Tibial artery (tissue), 4 donors: ENCODE measurements around the gene MSRB2.
"Not testable (repeated sequence)": the region's sequence is repeated elsewhere in the genome, so short reads cannot be mapped to it uniquely, and the experiment has no call there.

Source experiments
- DNase-seq, 2 donors: peaks; one replicate each; pipeline ENCODE4 v3.0.0-alpha.2; 2019
- H3K27ac ChIP-seq, 2 donors: fragments of 200-600 bp; sonication (generic) in 1 of 2; 1 replicate in 1 of 2; 2 replicates in 1 of 2; pipeline ENCODE4 v1.5.1; 2018 to 2019; ENCODE audit warnings: mild to moderate bottlenecking in 1 of 2
- H3K27me3 ChIP-seq, 2 donors: fragments of 200-600 bp; sonication (generic) in 1 of 2; one replicate each; pipeline versions ENCODE4 v1.5.1 to v1.6.0; 2016 to 2019
- H3K36me3 ChIP-seq, 3 donors: fragments of 200-600 bp; sonication (generic) in 2 of 3; one replicate each; pipeline ENCODE4 v1.5.1; 2016 to 2019; ENCODE audit warnings: mild to moderate bottlenecking in 2 of 3
- H3K4me1 ChIP-seq, 4 donors: fragments of 200-600 bp; sonication (generic) in 2 of 4; 1 replicate in 3 of 4; 2 replicates in 1 of 4; pipeline ENCODE4 v1.5.1; 2016 to 2019
- H3K4me3 ChIP-seq, 2 donors: fragments of 200-600 bp; sonication (generic) in 1 of 2; 1 replicate in 1 of 2; 2 replicates in 1 of 2; pipeline ENCODE4 v1.5.1; 2018 to 2019; ENCODE audit warnings: mild to moderate bottlenecking in 2 of 2
- H3K9me3 ChIP-seq, 3 donors: fragments of 200-600 bp; sonication (generic) in 1 of 3; one replicate each; pipeline ENCODE4 v1.5.1; 2016 to 2019
- CTCF ChIP-seq, 2 experiments: fragments of 200-600 bp in 1 of 2; fragments of 450-650 bp in 1 of 2; IDR thresholded peaks; one replicate each; pipeline ENCODE4 v1.5.1; 2017 to 2019; ENCODE audit warnings: antibody characterized with exemption in 2 of 2, mild to moderate bottlenecking in 1 of 2, moderate library complexity in 1 of 2
- intact Hi-C: fragments of 100-400 bp; cut with DNase I; formaldehyde crosslinking; loops from one replicate; pipeline ENCODE4 v1.15.0; 2023; ENCODE audit warnings: low total_unique reads

The MSRB2 gene

GRCh38 chr10:23060918-23061317, 34.5 kb upstream of the MSRB2 start:
- no peak for TF ChIP-seq CTCF (IDR thresholded peaks at IDR 0.05)
- intact Hi-C loops: loop anchor here (10.0 kb wide), 1 partner anchor 66 kb away; no protein-coding TSS in a partner anchor
- Histone ChIP-seq H3K27ac (no peak overlapping the region), H3K36me3 (no peaks in the 10 kb centered on the region), H3K9me3 (no peaks in the 10 kb centered on the region), H3K4me3 (no peak overlapping the region), H3K4me1 (peaks cover 0 to 14% (median 11%) of the 10 kb centered on the region in 4 donors), H3K27me3 (no peaks in the 10 kb centered on the region)
- DNase-seq: no peak

GRCh38 chr10:23063045-23063972, 32.1 kb upstream of the MSRB2 start:
- peaks cover 0 to 17% (median 14%) of the 10 kb centered on the region in 4 donors for H3K4me1 ChIP-seq
- DNase-seq: no peak
- H3K27me3 ChIP-seq: no peaks in the 10 kb centered on the region
- H3K9me3 ChIP-seq: no peaks in the 10 kb centered on the region
- no peak overlapping the region for H3K27ac ChIP-seq
- H3K36me3 ChIP-seq: no peaks in the 10 kb centered on the region
- intact Hi-C loops: loop anchor here (10.0 kb wide), 1 partner anchor 69 kb away; no protein-coding TSS in a partner anchor
- no peak overlapping the region for H3K4me3 ChIP-seq
- TF ChIP-seq CTCF (IDR thresholded peaks at IDR 0.05): no peak

DNA sequence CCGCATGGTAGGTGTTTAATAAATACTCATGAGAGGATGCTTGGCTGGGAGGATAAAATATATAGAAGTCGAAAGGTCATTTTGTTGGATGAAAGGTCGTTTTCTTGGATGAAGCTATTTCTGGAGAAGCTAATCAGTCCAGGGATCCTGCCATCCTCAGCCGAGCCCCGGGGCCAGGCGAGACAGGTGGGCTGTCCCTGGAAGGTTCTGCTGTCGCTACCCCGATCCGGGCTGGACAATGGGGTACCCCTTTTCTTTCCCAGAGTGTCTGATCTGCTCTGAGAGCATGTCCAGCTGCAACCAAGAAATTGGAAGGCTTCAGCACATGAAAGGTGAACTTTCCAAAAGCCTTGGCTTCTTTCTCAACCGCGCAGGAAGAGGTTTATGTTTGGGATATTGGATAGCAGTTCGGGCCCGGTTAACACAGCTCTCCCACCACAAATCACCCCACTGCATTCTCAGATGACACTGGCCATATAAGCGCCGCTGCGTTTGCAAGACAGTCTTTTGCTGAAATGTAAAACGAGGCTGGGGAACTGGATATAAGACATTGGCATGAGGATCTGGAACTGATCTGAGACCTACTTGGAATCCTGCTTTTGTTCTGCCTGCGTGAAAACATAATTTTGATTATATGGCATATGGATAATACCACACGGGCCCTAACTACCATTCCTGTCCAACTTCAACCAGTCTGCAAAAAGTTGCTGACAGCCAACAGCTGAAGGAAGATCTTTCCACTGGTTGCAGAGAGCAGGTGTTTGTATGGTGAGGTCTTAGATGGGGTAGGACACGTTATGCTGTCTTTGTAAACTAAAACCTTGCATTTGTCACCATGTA, 31.2 kb upstream of the MSRB2 start:
- no peak overlapping the region for H3K4me3 ChIP-seq
- H3K36me3 ChIP-seq: no peaks in the 10 kb centered on the region
- no peaks in the 10 kb centered on the region for H3K27me3 ChIP-seq
- no peak for TF ChIP-seq CTCF (IDR thresholded peaks at IDR 0.05)
- H3K27ac ChIP-seq: no peak overlapping the region
- peaks cover 0 to 17% (median 14%) of the 10 kb centered on the region in 4 donors for H3K4me1 ChIP-seq
- no peaks in the 10 kb centered on the region for H3K9me3 ChIP-seq
- no peak for DNase-seq
- intact Hi-C loops: loop anchor here (10.0 kb wide), 1 partner anchor 69 kb away; no protein-coding TSS in a partner anchor

- H3K27me3 ChIP-seq, H3K36me3 ChIP-seq, H3K9me3 ChIP-seq, H3K4me3 ChIP-seq, DNase-seq: not testable (repeated sequence)
- peaks cover 0 to 17% (median 14%) of the 10 kb centered on the region in 4 donors for H3K4me1 ChIP-seq
- intact Hi-C loops: loop anchor here (5.0 to 10.0 kb wide), 2 partner anchors 70 to 1072 kb away; no protein-coding TSS in a partner anchor
- peak overlapping the region; percentile 17 to 51 for H3K27ac ChIP-seq
These were observed 30.6 kb upstream of the MSRB2 start for GRCh38 chr10:23064813-23065114.

GRCh38 chr10:23065181-23065948, 30.0 kb upstream of the MSRB2 start:
- H3K36me3 ChIP-seq: no peaks in the 10 kb centered on the region
- H3K4me3 ChIP-seq: no peak overlapping the region
- intact Hi-C loops: loop anchor here (5.0 to 10.0 kb wide), 2 partner anchors 71 to 1073 kb away; no protein-coding TSS in a partner anchor
- DNase-seq: peak; percentile 70 to 90
- H3K27ac ChIP-seq: peak overlapping the region; percentile 17 to 51
- peak in 1 of 2 experiments; percentile 10 for TF ChIP-seq CTCF (IDR thresholded peaks at IDR 0.05)
- H3K9me3 ChIP-seq: no peaks in the 10 kb centered on the region
- peaks cover 0 to 17% (median 14%) of the 10 kb centered on the region in 4 donors for H3K4me1 ChIP-seq
- H3K27me3 ChIP-seq: no peaks in the 10 kb centered on the region
